IPS DF 4.7 (cell line): ENCODE data around the gene MPRIP.

Experiments
- DNase-seq: peaks from one replicate; pipeline ENCODE4 v3.0.0-alpha.2; 2013; ENCODE audit warnings: low spot score; ENCODE audit errors: extremely low read depth

Gene MPRIP

GRCh38 chr17:17107281-17107680, 65.0 kb downstream of the MPRIP start:
- DNase-seq, result no peak

DNA sequence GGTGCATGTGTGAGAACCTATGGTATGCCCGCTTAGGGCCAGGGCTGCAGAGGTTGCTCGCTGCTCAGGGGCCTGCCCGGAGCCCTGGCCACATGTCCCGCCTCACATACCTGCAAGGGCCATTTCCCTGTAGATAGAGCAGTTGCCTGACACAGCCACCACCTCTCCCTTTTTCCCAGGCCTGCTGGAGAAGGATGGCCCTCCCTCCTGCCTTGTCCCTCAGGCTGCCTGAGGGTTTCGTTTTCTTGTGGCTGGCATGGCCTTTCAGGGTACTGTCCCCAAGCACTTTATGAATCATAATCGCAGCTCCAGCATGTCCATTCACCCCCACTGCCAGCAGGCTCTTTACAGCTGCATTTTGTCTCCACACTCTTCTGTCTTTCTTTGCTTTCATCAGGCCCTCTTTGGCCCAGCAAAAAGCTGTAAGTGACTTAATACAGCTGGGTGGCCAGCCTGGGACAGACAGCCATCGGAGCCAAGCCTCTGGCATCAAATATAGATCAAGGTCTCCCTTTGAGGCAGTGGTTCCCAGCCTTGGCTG, 65.7 kb downstream of the MPRIP start:
- no peak for DNase-seq

DNA sequence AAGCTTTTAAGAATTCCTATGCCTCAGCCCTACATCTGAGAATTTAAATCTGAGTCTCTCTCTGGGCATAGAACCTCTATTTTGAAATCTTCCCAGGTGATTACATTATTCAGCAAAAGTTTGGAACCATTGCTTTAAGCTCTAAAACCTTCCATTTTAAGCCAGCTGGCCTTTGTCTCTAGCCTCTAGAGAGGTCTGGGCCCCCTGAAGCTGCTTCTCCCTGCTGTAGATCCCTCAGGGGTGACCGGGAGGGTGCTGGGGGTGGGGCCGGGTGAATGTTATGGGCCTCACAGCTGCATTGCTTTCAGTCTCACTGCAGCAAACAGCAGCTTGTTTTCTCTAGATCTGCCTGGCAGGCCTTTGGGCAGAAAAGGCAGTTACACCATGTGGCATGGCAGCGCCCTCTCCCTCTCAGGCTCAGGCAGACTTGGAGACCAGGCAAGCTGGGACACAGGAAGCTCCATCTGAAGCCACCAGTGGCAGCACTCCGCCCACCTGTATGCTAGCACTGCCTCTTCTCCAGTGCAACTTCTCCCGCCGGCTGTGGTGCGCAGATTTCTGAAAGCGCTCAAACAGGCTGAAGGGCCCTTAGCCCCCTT, 66.3 kb downstream of the MPRIP start:
- no peak for DNase-seq

DNA sequence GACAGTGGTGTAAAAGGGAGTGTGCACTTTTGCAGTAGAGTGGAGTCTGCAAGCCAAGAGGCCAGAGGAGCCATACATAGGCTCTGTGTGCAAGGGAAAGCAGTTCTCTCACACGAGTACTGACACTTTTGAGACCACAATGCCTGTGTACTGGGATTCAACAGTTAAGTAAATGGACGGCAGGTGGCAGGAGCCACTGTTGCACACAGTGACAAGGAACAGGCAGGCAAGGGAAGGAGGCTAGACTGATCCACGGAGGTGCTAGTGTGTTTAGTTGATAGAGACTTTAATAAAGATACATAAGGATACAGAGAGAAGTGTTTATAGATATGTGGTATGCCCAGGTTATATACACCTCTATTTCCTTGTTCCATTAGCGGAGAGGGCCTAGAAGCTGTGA, 67.0 kb downstream of the MPRIP start:
- DNase-seq, result no peak

DNA sequence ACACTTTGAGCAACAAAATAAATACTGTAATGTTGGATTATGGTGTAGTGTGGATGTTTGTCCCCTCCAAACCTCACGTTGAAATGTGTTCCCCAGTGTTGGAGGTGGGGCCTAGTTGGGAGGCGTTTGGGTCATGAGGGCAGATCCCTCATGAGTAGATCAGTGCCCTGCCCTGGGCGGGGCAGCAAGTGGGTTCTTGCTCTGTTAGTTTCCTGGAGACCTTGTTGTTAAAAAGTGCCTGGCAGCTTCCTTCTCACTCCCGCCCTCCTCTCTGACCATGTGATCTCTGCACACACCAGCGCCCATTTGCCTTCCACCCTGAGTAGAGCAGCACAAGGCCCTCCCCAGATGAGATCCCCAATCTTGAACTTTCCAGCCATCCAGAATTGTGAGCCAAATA, 67.7 kb downstream of the MPRIP start:
- DNase-seq, result no peak

DNA sequence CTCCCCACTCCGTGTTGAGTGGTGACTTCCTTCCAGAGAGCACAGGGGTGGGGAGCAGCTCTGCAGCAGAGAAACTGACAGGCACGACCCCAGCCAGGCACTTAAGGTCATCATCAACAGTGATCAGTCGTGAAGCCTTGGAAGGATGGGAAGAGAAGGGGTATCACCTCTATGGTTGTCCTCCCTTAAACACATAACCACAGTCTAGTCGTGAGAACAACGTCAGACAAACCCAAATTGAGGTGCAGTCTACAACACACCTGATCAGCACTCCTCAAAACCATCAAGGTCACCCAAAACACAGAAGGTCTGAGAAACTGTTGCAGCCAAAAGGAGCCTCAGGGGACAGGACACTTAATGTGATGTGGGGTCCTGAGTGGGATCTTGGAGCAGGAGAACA, 68.3 kb downstream of the MPRIP start:
- no peak for DNase-seq

DNA sequence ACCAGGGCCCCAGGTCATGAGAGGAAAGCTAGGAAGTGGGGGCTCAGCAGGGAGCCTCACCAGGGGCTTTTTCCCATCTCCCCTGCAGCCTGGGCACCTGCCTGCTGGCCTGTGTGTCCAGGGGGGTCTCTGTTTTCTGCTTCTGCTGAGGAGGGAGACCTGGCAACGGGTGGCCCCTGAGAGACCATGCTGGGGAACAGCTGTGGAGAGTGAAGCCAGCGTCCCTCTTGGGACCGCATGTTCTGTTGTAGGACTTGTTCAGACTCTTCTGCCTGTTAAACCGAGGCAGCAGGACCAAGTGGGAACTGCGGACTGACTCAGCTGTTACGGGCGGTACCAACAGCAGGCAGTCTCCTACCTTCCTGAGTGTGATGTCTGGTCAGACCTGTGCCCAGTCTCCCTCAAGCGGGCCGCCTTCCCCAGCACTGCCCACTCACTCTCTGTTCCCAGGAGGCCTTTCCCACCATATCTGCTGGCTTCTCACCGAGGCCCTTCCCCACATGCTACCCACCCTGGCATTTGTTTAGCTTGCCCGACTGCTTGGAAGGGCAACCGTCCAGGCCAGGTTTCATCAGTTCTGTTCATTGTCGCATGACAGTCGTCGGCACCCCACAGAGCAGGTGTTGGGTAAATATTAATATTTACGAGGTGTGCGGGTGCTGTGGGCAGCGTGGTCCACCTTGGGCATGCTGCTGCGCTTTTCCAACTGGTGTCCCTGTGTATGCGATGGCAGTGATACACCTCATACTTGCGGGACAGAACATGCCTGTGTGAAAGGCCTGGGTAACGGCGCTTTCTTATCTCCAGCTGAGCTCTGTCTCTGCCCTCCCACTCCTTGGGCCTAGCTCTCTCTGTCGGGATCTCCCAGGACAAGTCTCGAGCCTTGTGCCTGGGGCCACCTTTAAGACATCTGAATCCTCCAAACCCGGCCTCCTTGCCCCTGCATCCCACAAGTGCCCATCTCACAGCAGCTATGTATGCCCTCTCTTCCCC, 69.4 kb downstream of the MPRIP start:
- DNase-seq, result no peak

- DNase-seq, result no peak
These were observed 70.5 kb downstream of the MPRIP start for GRCh38 chr17:17112628-17113200.

- no peak for DNase-seq
These were observed 72.5 kb downstream of the MPRIP start for GRCh38 chr17:17114592-17115225.

- no peak for DNase-seq
These were observed 73.4 kb downstream of the MPRIP start for GRCh38 chr17:17115620-17116019.

GRCh38 chr17:17116406-17116805, 74.1 kb downstream of the MPRIP start:
- no peak for DNase-seq

GRCh38 chr17:17117923-17118322, 75.7 kb downstream of the MPRIP start:
- DNase-seq, result no peak

- DNase-seq, result no peak
These were observed 76.1 kb downstream of the MPRIP start for GRCh38 chr17:17118399-17118798.

GRCh38 chr17:17119106-17119505, 76.8 kb downstream of the MPRIP start:
- DNase-seq, result no peak

GRCh38 chr17:17119533-17119932, 77.3 kb downstream of the MPRIP start:
- no peak for DNase-seq

- DNase-seq, result no peak
These were observed 78.0 kb downstream of the MPRIP start for GRCh38 chr17:17120294-17120693.

- DNase-seq, result no peak
These were observed 78.4 kb downstream of the MPRIP start for GRCh38 chr17:17120701-17121100.

DNA sequence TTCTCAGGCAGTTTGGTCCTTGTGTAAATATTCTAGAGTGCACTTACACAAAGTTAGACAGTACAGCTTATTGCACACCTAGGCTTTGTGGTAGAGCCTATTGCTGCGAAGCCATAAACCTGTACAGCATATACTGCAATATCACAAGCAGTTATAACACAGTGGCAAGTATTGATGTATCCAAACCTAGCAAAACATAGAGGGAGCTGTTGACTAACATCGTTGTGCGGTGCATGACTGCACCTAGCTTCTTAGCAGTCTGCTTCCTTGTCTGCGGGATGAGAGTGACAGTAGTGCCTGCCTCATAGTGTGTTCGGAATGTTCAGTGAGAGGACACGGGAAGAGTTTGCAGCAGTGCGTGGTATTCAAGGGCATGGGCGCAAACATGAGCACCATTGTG, 78.9 kb downstream of the MPRIP start:
- no peak for DNase-seq

GRCh38 chr17:17122781-17123483, 80.7 kb downstream of the MPRIP start:
- DNase-seq, result no peak

DNA sequence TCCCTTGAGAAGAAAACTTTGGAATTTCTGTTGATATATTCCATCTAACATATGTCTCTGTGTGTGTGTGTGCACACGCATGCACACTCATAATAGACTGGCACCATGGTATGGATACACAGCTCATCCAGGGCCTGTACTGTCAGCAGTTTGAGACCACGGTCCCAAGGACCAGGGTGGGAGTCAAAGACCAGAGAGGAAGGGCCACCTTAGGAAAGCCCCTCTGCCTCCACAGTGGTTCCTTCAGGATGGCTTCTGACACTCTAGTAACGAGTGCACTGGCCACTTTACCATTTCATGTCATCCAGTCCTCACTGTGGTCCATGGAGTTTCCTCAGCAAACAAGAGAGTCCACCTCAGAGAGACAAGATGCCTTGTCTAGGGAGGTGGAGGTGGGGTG, 82.1 kb downstream of the MPRIP start:
- DNase-seq, result no peak
